H9 (cell line): ENCODE measurements around the gene LRIG1. TPM values are rescaled to one million over a fixed set of nuclear protein-coding genes. Genes with fewer than 3 reads are reported as not detected.

Source experiments
- DNase-seq: peaks from one replicate; pipeline ENCODE4 v3.0.0-alpha.2; 2017
- H2AFZ ChIP-seq: one replicate; pipeline ENCODE4 v1.6.1; 2013; ENCODE audit warnings: mild to moderate bottlenecking, low read length, control low read depth, moderate library complexity
- H2AK5ac ChIP-seq: 2 replicates; pipeline ENCODE4 v1.6.1; 2013; ENCODE audit warnings: low read length, control low read depth, mixed read lengths; ENCODE audit not compliant: insufficient read length
- H2BK120ac ChIP-seq: one replicate; pipeline ENCODE4 v1.6.1; 2013; ENCODE audit warnings: low read depth, mild to moderate bottlenecking, low read length, control low read depth, inconsistent platforms; ENCODE audit not compliant: poor library complexity, severe bottlenecking
- H2BK12ac ChIP-seq: 2 replicates; pipeline ENCODE4 v1.6.1; 2013; ENCODE audit warnings: low read length, control low read depth, mixed read lengths, low read depth; ENCODE audit not compliant: insufficient read length
- H2BK15ac ChIP-seq: 2 replicates; pipeline ENCODE4 v1.6.1; 2013; ENCODE audit warnings: low read depth, low read length, control low read depth
- H2BK20ac ChIP-seq: one replicate; pipeline ENCODE4 v1.6.1; 2013; ENCODE audit warnings: low read depth, mild to moderate bottlenecking, low read length, control low read depth, inconsistent platforms; ENCODE audit not compliant: poor library complexity, severe bottlenecking
- H2BK5ac ChIP-seq: 2 replicates; pipeline ENCODE4 v1.6.1; 2013; ENCODE audit warnings: low read length, control low read depth, mixed read lengths; ENCODE audit not compliant: insufficient read length
- H3K14ac ChIP-seq: 2 replicates; pipeline ENCODE4 v1.6.1; 2013; ENCODE audit warnings: low read length, control low read depth; ENCODE audit not compliant: insufficient read depth
- H3K18ac ChIP-seq: 2 replicates; pipeline ENCODE4 v1.6.1; 2013; ENCODE audit warnings: low read depth, mild to moderate bottlenecking, mixed read lengths, low read length, control low read depth; ENCODE audit not compliant: insufficient read length
- H3K23ac ChIP-seq: 2 replicates; pipeline ENCODE4 v1.6.1; 2013; ENCODE audit warnings: low read length, control low read depth, mixed read lengths, low read depth; ENCODE audit not compliant: insufficient read length
- H3K23me2 ChIP-seq: 2 replicates; pipeline ENCODE4 v1.6.1; 2013; ENCODE audit warnings: low read depth, mild to moderate bottlenecking, mixed read lengths, low read length, control low read depth; ENCODE audit not compliant: insufficient read length, poor library complexity, severe bottlenecking
- H3K27ac ChIP-seq: 2 replicates; pipeline ENCODE4 v1.5.1; 2013; ENCODE audit warnings: low read length, control low read depth, mixed read lengths, low read depth; ENCODE audit not compliant: insufficient read length
- H3K27me3 ChIP-seq: 2 replicates; pipeline ENCODE4 v1.6.1; 2013; ENCODE audit warnings: low read length, control low read depth, inconsistent platforms; ENCODE audit not compliant: insufficient read depth
- H3K4ac ChIP-seq: 2 replicates; pipeline ENCODE4 v1.6.1; 2013; ENCODE audit warnings: low read depth, mild to moderate bottlenecking, control low read depth, inconsistent platforms, low read length, moderate library complexity
- H3K4me1 ChIP-seq: 2 replicates; pipeline ENCODE4 v1.6.1; 2013; ENCODE audit warnings: low read length, control low read depth, inconsistent platforms; ENCODE audit not compliant: insufficient read depth
- H3K4me2 ChIP-seq: 2 replicates; pipeline ENCODE4 v1.6.1; 2013; ENCODE audit warnings: low read length, control low read depth, mixed read lengths; ENCODE audit not compliant: insufficient read length, insufficient read depth
- H3K56ac ChIP-seq: 2 replicates; pipeline ENCODE4 v1.6.1; 2013; ENCODE audit warnings: low read depth, mild to moderate bottlenecking, mixed read lengths, low read length, control low read depth; ENCODE audit not compliant: insufficient read length
- H3K79me1 ChIP-seq: 2 replicates; pipeline ENCODE4 v1.6.1; 2013; ENCODE audit warnings: low read depth, mild to moderate bottlenecking, moderate library complexity, low read length, control low read depth, inconsistent platforms; ENCODE audit not compliant: insufficient read depth, poor library complexity, severe bottlenecking
- H3K79me2 ChIP-seq: 2 replicates; pipeline ENCODE4 v1.6.1; 2013; ENCODE audit warnings: low read length, control low read depth, inconsistent platforms; ENCODE audit not compliant: insufficient read depth
- H3K9ac ChIP-seq: 2 replicates; pipeline ENCODE4 v1.6.1; 2013; ENCODE audit warnings: low read length, control low read depth, mixed read lengths; ENCODE audit not compliant: insufficient read length; ENCODE audit errors: extremely low read depth
- H3K9me3 ChIP-seq: one replicate; pipeline ENCODE4 v1.6.1; 2013; ENCODE audit warnings: low read depth, low read length, inconsistent platforms; ENCODE audit not compliant: control insufficient read depth
- H3T11ph ChIP-seq: one replicate; pipeline ENCODE4 v1.6.1; 2013; ENCODE audit warnings: mild to moderate bottlenecking, low read length, control low read depth, inconsistent platforms
- H4K20me1 ChIP-seq: one replicate; pipeline ENCODE4 v1.6.1; 2013; ENCODE audit not compliant: control insufficient read depth, insufficient read length, insufficient read depth
- H4K5ac ChIP-seq: 2 replicates; pipeline ENCODE4 v1.6.1; 2013; ENCODE audit warnings: low read depth, mild to moderate bottlenecking, mixed read lengths, low read length, control low read depth; ENCODE audit not compliant: insufficient read length
- H4K8ac ChIP-seq: replicated peaks from 2 replicates; pipeline ENCODE4 v1.6.1; 2013; ENCODE audit warnings: low read length, control low read depth, mixed read lengths, low read depth; ENCODE audit not compliant: insufficient read length
- H4K91ac ChIP-seq: 2 replicates; pipeline ENCODE4 v1.6.1; 2013; ENCODE audit warnings: low read depth, mild to moderate bottlenecking, moderate library complexity, mixed read lengths, low read length, control low read depth; ENCODE audit not compliant: insufficient read length
- H3K27ac Mint-ChIP-seq, 3 experiments: 2 replicates in 2 of 3; 3 replicates in 1 of 3; pipeline ENCODE4 v1.8.0; 2020 to 2021; ENCODE audit warnings: mixed read lengths in 3 of 3, mild to moderate bottlenecking in 1 of 3, moderate library complexity in 1 of 3
- H3K27me3 Mint-ChIP-seq: 2 replicates; pipeline ENCODE4 v1.8.0; 2021; ENCODE audit warnings: low read depth, mild to moderate bottlenecking, moderate library complexity, mixed read lengths
- H3K36me3 Mint-ChIP-seq, 3 experiments: 2 replicates in 2 of 3; 3 replicates in 1 of 3; pipeline ENCODE4 v1.8.0; 2020 to 2021; ENCODE audit warnings: low read depth in 3 of 3, mixed read lengths in 3 of 3; ENCODE audit not compliant: insufficient read depth in 1 of 3
- H3K4me1 Mint-ChIP-seq, 2 experiments: 2 replicates each; pipeline ENCODE4 v1.8.0; 2020; ENCODE audit warnings: mixed read lengths in 2 of 2
- H3K4me3 Mint-ChIP-seq, 2 experiments: 2 replicates in 1 of 2; 3 replicates in 1 of 2; pipeline ENCODE4 v1.8.0; 2020 to 2021; ENCODE audit warnings: mild to moderate bottlenecking in 2 of 2, mixed read lengths in 2 of 2, moderate library complexity in 1 of 2
- H3K9me3 Mint-ChIP-seq, 2 experiments: 2 replicates in 1 of 2; 3 replicates in 1 of 2; pipeline ENCODE4 v1.8.0; 2020; ENCODE audit warnings: mild to moderate bottlenecking in 2 of 2, mixed read lengths in 2 of 2, moderate library complexity in 1 of 2
- WGBS: extraction: QIAGEN DNeasy Blood & Tissue Kit; methylation state at CpG from one replicate; pipeline ENCODE4 v1.1.7; 2013; ENCODE audit warnings: missing lambda C conversion rate, low lambda C conversion rate, mixed read lengths; ENCODE audit not compliant: insufficient read length; ENCODE audit errors: extremely low coverage; 5-methylcytosine and 5-hydroxymethylcytosine counted together
- total RNA-seq: library from RNA; stranded (reverse); gene quantifications from 2 replicates; pipeline ENCODE4 v1.2.1, GENCODE V29; 2021
- TF ChIP-seq, protein P1 (sequence below): fragments of 200-600 bp; sonication (generic); conservative IDR thresholded peaks from 3 replicates; pipeline ENCODE4 v1.8.0; 2021; ENCODE audit warnings: antibody characterized with exemption, mild to moderate bottlenecking

Gene LRIG1
- total RNA-seq, 1 experiment from 2014 or later = 70.3 TPM

DNA sequence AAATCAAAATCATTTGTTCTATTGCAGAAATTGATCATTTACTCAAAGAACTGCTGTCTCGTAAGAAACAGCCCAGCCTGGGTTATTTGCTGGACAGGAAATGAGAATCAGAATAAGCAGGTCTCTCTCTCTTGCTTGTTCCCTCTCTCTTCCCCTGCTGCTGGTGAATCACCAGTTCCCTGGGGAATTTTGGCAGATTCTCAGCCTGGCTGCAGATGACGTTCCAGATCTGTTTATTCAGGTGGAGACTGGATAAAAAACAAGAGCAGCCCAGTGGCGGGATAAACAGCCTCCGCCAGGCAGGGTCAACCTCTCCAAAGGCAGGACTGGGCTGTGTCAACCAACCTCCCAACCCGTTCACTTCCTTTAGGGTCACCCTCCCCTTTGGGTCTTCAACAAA is 72.1 kb downstream of the LRIG1 start:
- Histone ChIP-seq H3K18ac (no peak overlapping the region), H3K9ac (no peak overlapping the region), H3K27me3 (no peaks in the 10 kb centered on the region), H3K4me2 (no peak overlapping the region), H3T11ph (no peak overlapping the region), H4K8ac (no peak overlapping the region), H3K23me2 (no peaks in the 10 kb centered on the region), H3K9me3 (peaks cover 1% of the 10 kb centered on the region), H2AK5ac (no peak overlapping the region), H3K4me1 (peaks cover 23% of the 10 kb centered on the region), H2BK12ac (no peak overlapping the region), H3K56ac (no peak overlapping the region), H3K14ac (no peak overlapping the region), H2BK5ac (no peak overlapping the region), H4K5ac (no peak overlapping the region), H4K91ac (no peak overlapping the region), H3K4ac (no peak overlapping the region), H3K79me1 (peaks cover 26% of the 10 kb centered on the region), H2BK15ac (no peak overlapping the region), H2BK20ac (no peak overlapping the region), H2BK120ac (no peak overlapping the region), H4K20me1 (no peaks in the 10 kb centered on the region), H3K27ac (no peak overlapping the region), H3K79me2 (peaks cover 58% of the 10 kb centered on the region), H2AFZ (no peak overlapping the region), H3K23ac (no peak overlapping the region)
- H3K27me3 Mint-ChIP-seq = no peaks in the 10 kb centered on the region; the same call in 1 of the 2 replicates
- no peak for DNase-seq
- peaks cover 71% of the 10 kb centered on the region in 2 experiments for H3K4me1 Mint-ChIP-seq
- H3K27ac Mint-ChIP-seq = peak overlapping the region; percentile 0 to 69 (median 19); a peak in 4 of 7 replicates
- WGBS = no CpG with 5 or more reads among the region's 5 CpGs
- H3K36me3 Mint-ChIP-seq = peaks cover 23 to 67% (median 55%) of the 10 kb centered on the region in 3 experiments
- H3K9me3 Mint-ChIP-seq = peaks cover 8 to 11% of the 10 kb centered on the region in 2 experiments
- TF ChIP-seq, protein P1, sequence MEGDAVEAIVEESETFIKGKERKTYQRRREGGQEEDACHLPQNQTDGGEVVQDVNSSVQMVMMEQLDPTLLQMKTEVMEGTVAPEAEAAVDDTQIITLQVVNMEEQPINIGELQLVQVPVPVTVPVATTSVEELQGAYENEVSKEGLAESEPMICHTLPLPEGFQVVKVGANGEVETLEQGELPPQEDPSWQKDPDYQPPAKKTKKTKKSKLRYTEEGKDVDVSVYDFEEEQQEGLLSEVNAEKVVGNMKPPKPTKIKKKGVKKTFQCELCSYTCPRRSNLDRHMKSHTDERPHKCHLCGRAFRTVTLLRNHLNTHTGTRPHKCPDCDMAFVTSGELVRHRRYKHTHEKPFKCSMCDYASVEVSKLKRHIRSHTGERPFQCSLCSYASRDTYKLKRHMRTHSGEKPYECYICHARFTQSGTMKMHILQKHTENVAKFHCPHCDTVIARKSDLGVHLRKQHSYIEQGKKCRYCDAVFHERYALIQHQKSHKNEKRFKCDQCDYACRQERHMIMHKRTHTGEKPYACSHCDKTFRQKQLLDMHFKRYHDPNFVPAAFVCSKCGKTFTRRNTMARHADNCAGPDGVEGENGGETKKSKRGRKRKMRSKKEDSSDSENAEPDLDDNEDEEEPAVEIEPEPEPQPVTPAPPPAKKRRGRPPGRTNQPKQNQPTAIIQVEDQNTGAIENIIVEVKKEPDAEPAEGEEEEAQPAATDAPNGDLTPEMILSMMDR = no peak
- H3K4me3 Mint-ChIP-seq = no peak overlapping the region
